Bronchial smooth muscle cell (primary cell): Measurements from ENCODE around the gene RAB9B. TPM values are rescaled to one million over a fixed set of nuclear protein-coding genes. Genes with fewer than 3 reads are reported as not detected.

Source experiments
- total RNA-seq: library from RNA; depleted of rRNA; stranded (reverse); fragments of >200 nt; gene quantifications from 2 replicates; pipeline ENCODE4 v1.2.1, GENCODE V29; 2014

The RAB9B gene
- total RNA-seq, result 0.77 and 1.1 TPM in 2 replicates

GRCh38 chrX:103831803-103832544 lies at the start of gene RAB9B:
Gene RAB9B, minus strand, starts transcription at chrX:103832257. Its CDS starts 6,473 bp downstream, at chrX:103825784.

GRCh38 chrX:103776546-103776945 lies 55.5 kb downstream of the RAB9B start, which contains the start of gene PLP1:
Gene PLP1, plus strand, starts transcription at chrX:103776840. Its CDS starts 156 bp downstream, at chrX:103776996.

Other genes starting within 250 kb of the RAB9B start
- gene TCEAL4, start 246.7 kb downstream of the RAB9B start, total RNA-seq, result 61.0 and 73.0 TPM in 2 replicates
- gene TCEAL3, start 224.3 kb downstream of the RAB9B start, total RNA-seq, result 13.6 and 28.2 TPM in 2 replicates
- gene TCEAL1, start 203.3 kb downstream of the RAB9B start, total RNA-seq, result 13.8 and 24.7 TPM in 2 replicates
- gene MORF4L2, start 145.6 kb downstream of the RAB9B start, total RNA-seq, result 263 and 335 TPM in 2 replicates
- not detected in 2 replicates for gene TMEM31, start 121.3 kb downstream of the RAB9B start, total RNA-seq
- gene PLP1, start 55.4 kb downstream of the RAB9B start, total RNA-seq, result 0.26 and 0.32 TPM in 2 replicates
- 2.0 and 4.9 TPM in 2 replicates for gene TMSB15B, start 130.4 kb upstream of the RAB9B start, total RNA-seq
- not detected in 2 replicates for gene H2BW1, start 181.5 kb upstream of the RAB9B start, total RNA-seq
- gene H2BW2, start 207.7 kb upstream of the RAB9B start, total RNA-seq, result not detected in 2 replicates
- gene TMSB15C, start 244.0 kb upstream of the RAB9B start, total RNA-seq, result 2.0 and 4.3 TPM in 2 replicates